ENCODE measurements around the gene HRG. TPM values are rescaled to one million over a fixed set of nuclear protein-coding genes. Genes with fewer than 3 reads are reported as not detected.

Gene HRG
- total RNA-seq, 1 donor from 2014 or later, result not detected

DNA sequence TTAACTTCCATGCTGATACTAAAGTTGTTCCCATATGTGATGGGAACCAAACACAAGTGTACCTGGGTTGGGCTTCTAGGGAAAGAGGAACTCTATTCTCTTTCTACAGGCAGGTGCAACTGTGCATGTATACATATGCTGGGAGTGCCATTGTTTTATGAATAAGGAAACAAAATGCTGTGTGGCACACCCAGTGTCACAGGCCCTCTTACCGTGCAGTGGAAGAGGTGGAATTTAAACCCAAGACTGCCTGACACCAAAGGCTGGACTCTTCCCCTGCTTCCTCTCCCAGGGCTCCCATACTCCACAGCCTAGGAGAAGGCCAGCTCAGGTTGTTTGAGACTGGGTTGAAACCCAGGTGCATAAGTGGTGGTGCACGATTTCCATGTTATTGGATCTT lies 27.6 kb upstream of the HRG start:
- DNase-seq (no peak), ATAC-seq (ENCODE audit: low read depth) (no peak)
- Mint-ChIP-seq H3K4me3 (no peak overlapping the region), H3K36me3 (ENCODE audit: low read depth) (no peaks in the 10 kb centered on the region), H3K4me1 (peaks cover 1% of the 10 kb centered on the region), H3K27ac (no peak overlapping the region), H3K9me3 (no peaks in the 10 kb centered on the region), H3K27me3 (peaks cover 26% of the 10 kb centered on the region)
- ChIA-PET POLR2A (no interaction called here), CTCF (interaction anchor here (1.6 kb wide), 1 partner anchor 22 kb away, joined by 4 read pairs; no protein-coding TSS in a partner anchor)
- intact Hi-C loops (cut with micrococcal nuclease), result no loop called here
- TF ChIP-seq, protein P1, sequence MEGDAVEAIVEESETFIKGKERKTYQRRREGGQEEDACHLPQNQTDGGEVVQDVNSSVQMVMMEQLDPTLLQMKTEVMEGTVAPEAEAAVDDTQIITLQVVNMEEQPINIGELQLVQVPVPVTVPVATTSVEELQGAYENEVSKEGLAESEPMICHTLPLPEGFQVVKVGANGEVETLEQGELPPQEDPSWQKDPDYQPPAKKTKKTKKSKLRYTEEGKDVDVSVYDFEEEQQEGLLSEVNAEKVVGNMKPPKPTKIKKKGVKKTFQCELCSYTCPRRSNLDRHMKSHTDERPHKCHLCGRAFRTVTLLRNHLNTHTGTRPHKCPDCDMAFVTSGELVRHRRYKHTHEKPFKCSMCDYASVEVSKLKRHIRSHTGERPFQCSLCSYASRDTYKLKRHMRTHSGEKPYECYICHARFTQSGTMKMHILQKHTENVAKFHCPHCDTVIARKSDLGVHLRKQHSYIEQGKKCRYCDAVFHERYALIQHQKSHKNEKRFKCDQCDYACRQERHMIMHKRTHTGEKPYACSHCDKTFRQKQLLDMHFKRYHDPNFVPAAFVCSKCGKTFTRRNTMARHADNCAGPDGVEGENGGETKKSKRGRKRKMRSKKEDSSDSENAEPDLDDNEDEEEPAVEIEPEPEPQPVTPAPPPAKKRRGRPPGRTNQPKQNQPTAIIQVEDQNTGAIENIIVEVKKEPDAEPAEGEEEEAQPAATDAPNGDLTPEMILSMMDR (IDR thresholded peaks at IDR 0.05), result no peak

DNA sequence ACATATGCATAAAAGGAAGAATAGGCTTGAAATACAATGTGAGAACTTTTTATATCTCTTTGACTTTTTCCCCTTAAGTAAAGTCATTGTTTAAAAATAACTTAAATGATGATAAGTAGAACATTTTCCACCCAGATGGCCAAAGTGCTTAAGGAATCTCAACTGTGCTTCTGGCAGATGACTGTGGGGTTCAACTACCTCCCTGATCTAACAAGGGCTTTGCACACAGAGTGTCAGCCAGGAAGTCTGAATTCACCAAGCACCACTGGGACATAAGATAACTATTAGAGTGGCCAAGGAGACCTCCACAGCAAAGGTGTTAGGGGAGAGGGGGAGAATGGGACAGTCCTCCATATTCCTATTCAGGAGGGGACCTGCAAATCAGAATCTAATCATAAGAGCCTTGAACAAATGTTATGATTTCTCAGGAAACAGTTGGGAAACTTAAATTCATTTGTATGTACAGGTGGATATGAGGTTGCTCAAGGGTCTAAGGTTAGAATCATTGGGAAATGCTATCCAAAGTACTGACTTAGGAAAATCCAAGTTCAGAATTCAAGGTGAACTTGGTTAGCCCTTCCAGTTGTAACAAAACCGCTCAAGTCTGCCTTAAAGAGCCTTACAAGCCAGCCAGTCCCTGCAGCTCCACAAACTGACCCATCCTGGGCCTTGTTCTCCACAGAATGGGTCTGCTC lies 25.9 kb upstream of the HRG start, which contains the start of gene FETUB:
TSS of gene FETUB (plus strand) at position 622 of the 695 bp plus-strand sequence. CDS start at position 684, 62 bp downstream.
- H3K4me3 Mint-ChIP-seq, result no peak within 1 kb of the TSS
- peaks cover 27% of the 10 kb centered on the region for H3K27me3 Mint-ChIP-seq
- POLR2A ChIA-PET, result no interaction called here
- intact Hi-C loops (cut with micrococcal nuclease), result no loop called here
- TF ChIP-seq, protein P1 (IDR thresholded peaks at IDR 0.05), result no peak
- CTCF ChIA-PET, result interaction anchor here (1.6 kb wide), 1 partner anchor 24 kb away, joined by 4 read pairs; no protein-coding TSS in a partner anchor
- no peak for ATAC-seq (ENCODE audit: low read depth)
- H3K36me3 Mint-ChIP-seq (ENCODE audit: low read depth), result no peaks in the 10 kb centered on the region
- DNase-seq, result no peak
- H3K4me1 Mint-ChIP-seq, result peaks cover 5% of the 10 kb centered on the region
- H3K27ac Mint-ChIP-seq, result no peak within 1 kb of the TSS
- no peaks in the 10 kb centered on the region for H3K9me3 Mint-ChIP-seq

DNA sequence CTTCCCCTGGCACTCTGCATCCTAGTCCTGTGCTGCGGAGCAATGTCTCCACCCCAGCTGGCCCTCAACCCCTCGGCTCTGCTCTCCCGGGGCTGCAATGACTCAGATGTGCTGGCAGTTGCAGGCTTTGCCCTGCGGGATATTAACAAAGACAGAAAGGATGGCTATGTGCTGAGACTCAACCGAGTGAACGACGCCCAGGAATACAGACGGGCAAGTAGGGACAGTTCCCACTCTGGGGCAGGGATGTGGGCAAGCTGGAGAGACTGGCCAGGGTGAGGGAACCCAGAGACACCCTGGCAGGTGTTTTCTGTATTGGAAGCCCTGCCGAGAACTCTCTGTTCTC lies 25.4 kb upstream of the HRG start:
- TF ChIP-seq, protein P1 (IDR thresholded peaks at IDR 0.05), result no peak
- no peaks in the 10 kb centered on the region for H3K9me3 Mint-ChIP-seq
- DNase-seq, result no peak
- no peaks in the 10 kb centered on the region for H3K36me3 Mint-ChIP-seq (ENCODE audit: low read depth)
- no peak overlapping the region for H3K27ac Mint-ChIP-seq
- POLR2A ChIA-PET, result no interaction called here
- peaks cover 27% of the 10 kb centered on the region for H3K27me3 Mint-ChIP-seq
- intact Hi-C loops (cut with micrococcal nuclease), result no loop called here
- H3K4me3 Mint-ChIP-seq, result no peak overlapping the region
- H3K4me1 Mint-ChIP-seq, result peaks cover 5% of the 10 kb centered on the region
- CTCF ChIA-PET, result no interaction called here
- ATAC-seq (ENCODE audit: low read depth), result no peak

DNA sequence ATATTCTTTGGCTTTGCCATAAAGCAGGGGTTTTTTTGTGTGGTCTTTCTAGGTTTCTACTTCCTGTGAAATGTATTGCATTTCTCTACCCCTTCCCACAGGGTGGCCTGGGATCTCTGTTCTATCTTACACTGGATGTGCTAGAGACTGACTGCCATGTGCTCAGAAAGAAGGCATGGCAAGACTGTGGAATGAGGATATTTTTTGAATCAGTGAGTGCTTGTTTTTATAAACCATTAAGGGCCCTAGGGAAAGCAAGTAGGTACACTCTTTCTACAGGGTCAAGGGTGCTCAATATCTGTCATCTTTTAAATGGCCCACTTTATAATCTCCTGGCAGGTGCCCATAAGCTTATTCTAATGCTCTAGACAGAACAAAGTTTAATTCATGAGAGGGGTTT lies 24.9 kb upstream of the HRG start:
- no peak for ATAC-seq (ENCODE audit: low read depth)
- TF ChIP-seq, protein P1 (IDR thresholded peaks at IDR 0.05), result no peak
- DNase-seq, result no peak
- peaks cover 27% of the 10 kb centered on the region for H3K27me3 Mint-ChIP-seq
- ChIA-PET CTCF (interaction anchor here (1.7 kb wide), 1 partner anchor 24 kb away, joined by 7 read pairs; no protein-coding TSS in a partner anchor), POLR2A (no interaction called here)
- no peaks in the 10 kb centered on the region for H3K36me3 Mint-ChIP-seq (ENCODE audit: low read depth)
- no peak overlapping the region for H3K4me3 Mint-ChIP-seq
- no peak overlapping the region for H3K27ac Mint-ChIP-seq
- no peaks in the 10 kb centered on the region for H3K9me3 Mint-ChIP-seq
- peaks cover 5% of the 10 kb centered on the region for H3K4me1 Mint-ChIP-seq
- intact Hi-C loops (cut with micrococcal nuclease), result no loop called here

DNA sequence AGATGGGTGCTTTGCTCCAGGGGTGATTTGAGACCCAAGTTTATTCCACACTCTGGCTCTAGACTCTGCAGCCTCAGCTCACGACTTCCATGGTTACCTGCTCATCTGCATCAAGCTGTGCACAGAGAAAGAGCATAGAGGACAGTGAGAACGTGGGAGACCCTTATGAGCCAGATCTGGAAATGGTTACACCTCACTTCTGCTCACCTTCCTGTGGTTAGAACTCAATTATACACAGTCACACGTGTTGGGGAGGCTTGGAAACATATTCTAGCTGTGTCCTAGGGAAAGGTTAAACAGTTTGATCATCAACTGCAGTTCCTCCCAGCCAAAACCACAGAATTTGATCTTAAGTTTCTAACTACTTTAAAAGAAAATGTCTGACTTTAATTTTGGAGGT lies 23.8 kb upstream of the HRG start:
- ChIA-PET POLR2A (no interaction called here), CTCF (interaction anchor here (1.7 kb wide), 1 partner anchor 25 kb away, joined by 7 read pairs; no protein-coding TSS in a partner anchor)
- intact Hi-C loops (cut with micrococcal nuclease), result no loop called here
- no peak for DNase-seq
- TF ChIP-seq, protein P1 (IDR thresholded peaks at IDR 0.05), result no peak
- Mint-ChIP-seq H3K36me3 (ENCODE audit: low read depth) (no peaks in the 10 kb centered on the region), H3K27me3 (peaks cover 22% of the 10 kb centered on the region), H3K9me3 (no peaks in the 10 kb centered on the region), H3K4me3 (no peak overlapping the region), H3K4me1 (peaks cover 5% of the 10 kb centered on the region), H3K27ac (no peak overlapping the region)
- no peak for ATAC-seq (ENCODE audit: low read depth)

Measured in activated B cell treated with CpG ODN at 0.5 μM for 24 hours (primary cell).